Measurements from ENCODE around the gene TUBA1A.

DNA sequence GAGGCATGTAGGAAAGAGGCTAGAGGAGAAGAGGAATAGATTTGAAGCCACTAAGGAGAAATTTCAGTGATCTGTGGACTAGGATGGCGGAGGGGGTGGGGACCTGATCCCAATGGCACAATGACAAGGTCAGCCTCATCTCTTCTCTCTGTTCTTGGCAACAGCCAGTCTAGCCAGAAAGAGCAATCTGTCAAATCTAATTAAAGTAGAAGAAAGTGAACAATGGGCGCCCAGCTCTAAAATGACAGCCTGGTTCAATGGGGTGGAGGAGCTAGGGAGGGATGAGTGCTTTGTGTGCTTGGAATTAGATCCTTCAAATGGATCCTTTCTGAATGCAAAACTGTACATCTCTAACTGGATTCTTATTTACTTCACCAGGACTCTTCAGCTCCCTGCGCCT, 38.8 kb upstream of the TUBA1A start:
- TF ChIP-seq, protein P1, sequence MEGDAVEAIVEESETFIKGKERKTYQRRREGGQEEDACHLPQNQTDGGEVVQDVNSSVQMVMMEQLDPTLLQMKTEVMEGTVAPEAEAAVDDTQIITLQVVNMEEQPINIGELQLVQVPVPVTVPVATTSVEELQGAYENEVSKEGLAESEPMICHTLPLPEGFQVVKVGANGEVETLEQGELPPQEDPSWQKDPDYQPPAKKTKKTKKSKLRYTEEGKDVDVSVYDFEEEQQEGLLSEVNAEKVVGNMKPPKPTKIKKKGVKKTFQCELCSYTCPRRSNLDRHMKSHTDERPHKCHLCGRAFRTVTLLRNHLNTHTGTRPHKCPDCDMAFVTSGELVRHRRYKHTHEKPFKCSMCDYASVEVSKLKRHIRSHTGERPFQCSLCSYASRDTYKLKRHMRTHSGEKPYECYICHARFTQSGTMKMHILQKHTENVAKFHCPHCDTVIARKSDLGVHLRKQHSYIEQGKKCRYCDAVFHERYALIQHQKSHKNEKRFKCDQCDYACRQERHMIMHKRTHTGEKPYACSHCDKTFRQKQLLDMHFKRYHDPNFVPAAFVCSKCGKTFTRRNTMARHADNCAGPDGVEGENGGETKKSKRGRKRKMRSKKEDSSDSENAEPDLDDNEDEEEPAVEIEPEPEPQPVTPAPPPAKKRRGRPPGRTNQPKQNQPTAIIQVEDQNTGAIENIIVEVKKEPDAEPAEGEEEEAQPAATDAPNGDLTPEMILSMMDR (IDR thresholded peaks at IDR 0.05) = no peak
- TF ChIP-seq EZH2 (IDR thresholded peaks at IDR 0.05) = no peak

Measured in neural progenitor cell (in vitro differentiated cells).